H9 (cell line): Measurements from ENCODE around the gene LMAN1. TPM values are rescaled to one million over a fixed set of nuclear protein-coding genes. Genes with fewer than 3 reads are reported as not detected.

Experiments used
- DNase-seq: peaks from one replicate; pipeline ENCODE4 v3.0.0-alpha.2; 2017
- H2AFZ ChIP-seq: one replicate; pipeline ENCODE4 v1.6.1; 2013; ENCODE audit warnings: mild to moderate bottlenecking, low read length, control low read depth, moderate library complexity
- H2AK5ac ChIP-seq: 2 replicates; pipeline ENCODE4 v1.6.1; 2013; ENCODE audit warnings: low read length, control low read depth, mixed read lengths; ENCODE audit not compliant: insufficient read length
- H2BK120ac ChIP-seq: one replicate; pipeline ENCODE4 v1.6.1; 2013; ENCODE audit warnings: low read depth, mild to moderate bottlenecking, low read length, control low read depth, inconsistent platforms; ENCODE audit not compliant: poor library complexity, severe bottlenecking
- H2BK12ac ChIP-seq: 2 replicates; pipeline ENCODE4 v1.6.1; 2013; ENCODE audit warnings: low read length, control low read depth, mixed read lengths, low read depth; ENCODE audit not compliant: insufficient read length
- H2BK15ac ChIP-seq: 2 replicates; pipeline ENCODE4 v1.6.1; 2013; ENCODE audit warnings: low read depth, low read length, control low read depth
- H2BK20ac ChIP-seq: one replicate; pipeline ENCODE4 v1.6.1; 2013; ENCODE audit warnings: low read depth, mild to moderate bottlenecking, low read length, control low read depth, inconsistent platforms; ENCODE audit not compliant: poor library complexity, severe bottlenecking
- H2BK5ac ChIP-seq: 2 replicates; pipeline ENCODE4 v1.6.1; 2013; ENCODE audit warnings: low read length, control low read depth, mixed read lengths; ENCODE audit not compliant: insufficient read length
- H3K14ac ChIP-seq: 2 replicates; pipeline ENCODE4 v1.6.1; 2013; ENCODE audit warnings: low read length, control low read depth; ENCODE audit not compliant: insufficient read depth
- H3K18ac ChIP-seq: 2 replicates; pipeline ENCODE4 v1.6.1; 2013; ENCODE audit warnings: low read depth, mild to moderate bottlenecking, mixed read lengths, low read length, control low read depth; ENCODE audit not compliant: insufficient read length
- H3K23ac ChIP-seq: 2 replicates; pipeline ENCODE4 v1.6.1; 2013; ENCODE audit warnings: low read length, control low read depth, mixed read lengths, low read depth; ENCODE audit not compliant: insufficient read length
- H3K23me2 ChIP-seq: 2 replicates; pipeline ENCODE4 v1.6.1; 2013; ENCODE audit warnings: low read depth, mild to moderate bottlenecking, mixed read lengths, low read length, control low read depth; ENCODE audit not compliant: insufficient read length, poor library complexity, severe bottlenecking
- H3K27ac ChIP-seq: 2 replicates; pipeline ENCODE4 v1.5.1; 2013; ENCODE audit warnings: low read length, control low read depth, mixed read lengths, low read depth; ENCODE audit not compliant: insufficient read length
- H3K27me3 ChIP-seq: 2 replicates; pipeline ENCODE4 v1.6.1; 2013; ENCODE audit warnings: low read length, control low read depth, inconsistent platforms; ENCODE audit not compliant: insufficient read depth
- H3K4ac ChIP-seq: 2 replicates; pipeline ENCODE4 v1.6.1; 2013; ENCODE audit warnings: low read depth, mild to moderate bottlenecking, control low read depth, inconsistent platforms, low read length, moderate library complexity
- H3K4me1 ChIP-seq: 2 replicates; pipeline ENCODE4 v1.6.1; 2013; ENCODE audit warnings: low read length, control low read depth, inconsistent platforms; ENCODE audit not compliant: insufficient read depth
- H3K4me2 ChIP-seq: 2 replicates; pipeline ENCODE4 v1.6.1; 2013; ENCODE audit warnings: low read length, control low read depth, mixed read lengths; ENCODE audit not compliant: insufficient read length, insufficient read depth
- H3K56ac ChIP-seq: 2 replicates; pipeline ENCODE4 v1.6.1; 2013; ENCODE audit warnings: low read depth, mild to moderate bottlenecking, mixed read lengths, low read length, control low read depth; ENCODE audit not compliant: insufficient read length
- H3K79me1 ChIP-seq: 2 replicates; pipeline ENCODE4 v1.6.1; 2013; ENCODE audit warnings: low read depth, mild to moderate bottlenecking, moderate library complexity, low read length, control low read depth, inconsistent platforms; ENCODE audit not compliant: insufficient read depth, poor library complexity, severe bottlenecking
- H3K79me2 ChIP-seq: 2 replicates; pipeline ENCODE4 v1.6.1; 2013; ENCODE audit warnings: low read length, control low read depth, inconsistent platforms; ENCODE audit not compliant: insufficient read depth
- H3K9ac ChIP-seq: 2 replicates; pipeline ENCODE4 v1.6.1; 2013; ENCODE audit warnings: low read length, control low read depth, mixed read lengths; ENCODE audit not compliant: insufficient read length; ENCODE audit errors: extremely low read depth
- H3K9me3 ChIP-seq: one replicate; pipeline ENCODE4 v1.6.1; 2013; ENCODE audit warnings: low read depth, low read length, inconsistent platforms; ENCODE audit not compliant: control insufficient read depth
- H3T11ph ChIP-seq: one replicate; pipeline ENCODE4 v1.6.1; 2013; ENCODE audit warnings: mild to moderate bottlenecking, low read length, control low read depth, inconsistent platforms
- H4K20me1 ChIP-seq: one replicate; pipeline ENCODE4 v1.6.1; 2013; ENCODE audit not compliant: control insufficient read depth, insufficient read length, insufficient read depth
- H4K5ac ChIP-seq: 2 replicates; pipeline ENCODE4 v1.6.1; 2013; ENCODE audit warnings: low read depth, mild to moderate bottlenecking, mixed read lengths, low read length, control low read depth; ENCODE audit not compliant: insufficient read length
- H4K8ac ChIP-seq: replicated peaks from 2 replicates; pipeline ENCODE4 v1.6.1; 2013; ENCODE audit warnings: low read length, control low read depth, mixed read lengths, low read depth; ENCODE audit not compliant: insufficient read length
- H4K91ac ChIP-seq: 2 replicates; pipeline ENCODE4 v1.6.1; 2013; ENCODE audit warnings: low read depth, mild to moderate bottlenecking, moderate library complexity, mixed read lengths, low read length, control low read depth; ENCODE audit not compliant: insufficient read length
- H3K27ac Mint-ChIP-seq, 3 experiments: 2 replicates in 2 of 3; 3 replicates in 1 of 3; pipeline ENCODE4 v1.8.0; 2020 to 2021; ENCODE audit warnings: mixed read lengths in 3 of 3, mild to moderate bottlenecking in 1 of 3, moderate library complexity in 1 of 3
- H3K27me3 Mint-ChIP-seq: 2 replicates; pipeline ENCODE4 v1.8.0; 2021; ENCODE audit warnings: low read depth, mild to moderate bottlenecking, moderate library complexity, mixed read lengths
- H3K36me3 Mint-ChIP-seq, 3 experiments: 2 replicates in 2 of 3; 3 replicates in 1 of 3; pipeline ENCODE4 v1.8.0; 2020 to 2021; ENCODE audit warnings: low read depth in 3 of 3, mixed read lengths in 3 of 3; ENCODE audit not compliant: insufficient read depth in 1 of 3
- H3K4me1 Mint-ChIP-seq, 2 experiments: 2 replicates each; pipeline ENCODE4 v1.8.0; 2020; ENCODE audit warnings: mixed read lengths in 2 of 2
- H3K4me3 Mint-ChIP-seq, 2 experiments: 2 replicates in 1 of 2; 3 replicates in 1 of 2; pipeline ENCODE4 v1.8.0; 2020 to 2021; ENCODE audit warnings: mild to moderate bottlenecking in 2 of 2, mixed read lengths in 2 of 2, moderate library complexity in 1 of 2
- H3K9me3 Mint-ChIP-seq, 2 experiments: 2 replicates in 1 of 2; 3 replicates in 1 of 2; pipeline ENCODE4 v1.8.0; 2020; ENCODE audit warnings: mild to moderate bottlenecking in 2 of 2, mixed read lengths in 2 of 2, moderate library complexity in 1 of 2
- CTCF ChIP-seq: fragments of 200-600 bp; sonication (generic); conservative IDR thresholded peaks from 3 replicates; pipeline ENCODE4 v1.8.0; 2021; ENCODE audit warnings: antibody characterized with exemption, mild to moderate bottlenecking
- WGBS: extraction: QIAGEN DNeasy Blood & Tissue Kit; methylation state at CpG from one replicate; pipeline ENCODE4 v1.1.7; 2013; ENCODE audit warnings: missing lambda C conversion rate, low lambda C conversion rate, mixed read lengths; ENCODE audit not compliant: insufficient read length; ENCODE audit errors: extremely low coverage; 5-methylcytosine and 5-hydroxymethylcytosine counted together
- total RNA-seq: library from RNA; stranded (reverse); gene quantifications from 2 replicates; pipeline ENCODE4 v1.2.1, GENCODE V29; 2021

Gene LMAN1
- total RNA-seq, 1 experiment from 2014 or later: 63.6 TPM

DNA sequence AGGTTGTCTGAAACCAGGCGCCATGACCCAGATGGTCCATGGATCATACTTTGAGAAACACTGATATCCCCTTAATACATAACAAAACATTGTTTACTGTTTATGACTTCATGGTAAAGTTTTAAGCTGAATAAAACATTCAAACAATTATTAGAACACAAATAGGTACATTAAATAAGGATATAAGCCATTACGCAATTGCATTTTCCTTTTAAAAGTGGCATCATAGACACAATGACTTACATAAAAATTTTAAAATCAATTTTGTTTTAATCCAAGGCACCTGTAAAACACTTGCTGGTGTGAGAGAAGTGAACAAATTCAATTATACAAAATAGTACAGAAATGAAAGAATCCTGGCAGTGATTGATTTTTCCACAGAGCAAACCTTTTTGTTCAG, 30.4 kb downstream of the LMAN1 start:
- Histone ChIP-seq H3K18ac (no peak overlapping the region), H2AFZ (no peak overlapping the region), H3K27ac (no peak overlapping the region), H3T11ph (no peak overlapping the region), H2AK5ac (no peak overlapping the region), H4K5ac (no peak overlapping the region), H4K20me1 (no peaks in the 10 kb centered on the region), H2BK20ac (no peak overlapping the region), H2BK12ac (no peak overlapping the region), H3K79me2 (no peaks in the 10 kb centered on the region), H3K4me2 (no peak overlapping the region), H3K9me3 (no peaks in the 10 kb centered on the region), H3K9ac (no peak overlapping the region), H3K79me1 (no peaks in the 10 kb centered on the region), H3K27me3 (no peaks in the 10 kb centered on the region), H3K56ac (no peak overlapping the region), H3K4me1 (no peaks in the 10 kb centered on the region), H2BK15ac (no peak overlapping the region), H4K8ac (no peak overlapping the region), H2BK120ac (no peak overlapping the region), H3K23me2 (no peaks in the 10 kb centered on the region), H4K91ac (no peak overlapping the region), H3K23ac (no peak overlapping the region), H3K4ac (no peak overlapping the region), H3K14ac (no peak overlapping the region), H2BK5ac (no peak overlapping the region)
- no peaks in the 10 kb centered on the region for H3K9me3 Mint-ChIP-seq
- no peak for TF ChIP-seq CTCF
- WGBS: no CpG with 5 or more reads among the region's 2 CpGs
- DNase-seq: no peak
- H3K36me3 Mint-ChIP-seq: peaks cover 15 to 51% (median 48%) of the 10 kb centered on the region in 3 experiments
- H3K4me3 Mint-ChIP-seq: no peak overlapping the region
- no peaks in the 10 kb centered on the region for H3K27me3 Mint-ChIP-seq
- no peak overlapping the region for H3K27ac Mint-ChIP-seq
- peaks cover 3 to 5% of the 10 kb centered on the region in 2 experiments; a peak in 3 of 4 replicates for H3K4me1 Mint-ChIP-seq
